RPMI8226 (cell line): ENCODE results near the gene MPZL1.
"Not testable (repeated sequence)": the region's sequence is repeated elsewhere in the genome, so short reads cannot be mapped to it uniquely, and the experiment has no call there.

ENCODE experiments used
- DNase-seq: peaks from one replicate; pipeline ENCODE4 v3.0.0-alpha.2; 2015

MPZL1 gene

GRCh38 chr1:167819849-167820683 lies 98.3 kb downstream of the MPZL1 start:
- DNase-seq: peak; percentile 79

GRCh38 chr1:167820684-167821355 lies 99.0 kb downstream of the MPZL1 start:
- DNase-seq: no peak

- no peak for DNase-seq
Measured at GRCh38 chr1:167821356-167821685, 99.5 kb downstream of the MPZL1 start.

GRCh38 chr1:167821969-167822685 lies 100.3 kb downstream of the MPZL1 start:
- DNase-seq: no peak

GRCh38 chr1:167824163-167824794 lies 102.5 kb downstream of the MPZL1 start:
- DNase-seq: no peak

GRCh38 chr1:167825419-167826079 lies 103.8 kb downstream of the MPZL1 start:
- DNase-seq: no peak

- no peak for DNase-seq
Measured at GRCh38 chr1:167826127-167826526, 104.3 kb downstream of the MPZL1 start.

- no peak for DNase-seq
Measured at GRCh38 chr1:167829868-167830267, 108.1 kb downstream of the MPZL1 start.

- DNase-seq: not testable (repeated sequence)
Measured at GRCh38 chr1:167830668-167831067, 108.9 kb downstream of the MPZL1 start.

- no peak for DNase-seq
Measured at GRCh38 chr1:167832693-167833092, 110.9 kb downstream of the MPZL1 start.

GRCh38 chr1:167833904-167834303 lies 112.1 kb downstream of the MPZL1 start:
- DNase-seq: no peak

GRCh38 chr1:167836197-167836596 lies 114.4 kb downstream of the MPZL1 start:
- DNase-seq: no peak

GRCh38 chr1:167837326-167837725 lies 115.5 kb downstream of the MPZL1 start:
- no peak for DNase-seq

GRCh38 chr1:167839009-167839408 lies 117.2 kb downstream of the MPZL1 start:
- no peak for DNase-seq
